HG03108 (cell line): ENCODE results near the gene CDON.
"Not testable (repeated sequence)": the region's sequence is repeated elsewhere in the genome, so short reads cannot be mapped to it uniquely, and the experiment has no call there.

Source experiments
- ATAC-seq: cut with Tn5 transposase; IDR thresholded peaks from one replicate; pipeline ENCODE4 v1.9.1; 2021; ENCODE audit warnings: moderate library complexity; ENCODE audit not compliant: unreplicated experiment

CDON gene

DNA sequence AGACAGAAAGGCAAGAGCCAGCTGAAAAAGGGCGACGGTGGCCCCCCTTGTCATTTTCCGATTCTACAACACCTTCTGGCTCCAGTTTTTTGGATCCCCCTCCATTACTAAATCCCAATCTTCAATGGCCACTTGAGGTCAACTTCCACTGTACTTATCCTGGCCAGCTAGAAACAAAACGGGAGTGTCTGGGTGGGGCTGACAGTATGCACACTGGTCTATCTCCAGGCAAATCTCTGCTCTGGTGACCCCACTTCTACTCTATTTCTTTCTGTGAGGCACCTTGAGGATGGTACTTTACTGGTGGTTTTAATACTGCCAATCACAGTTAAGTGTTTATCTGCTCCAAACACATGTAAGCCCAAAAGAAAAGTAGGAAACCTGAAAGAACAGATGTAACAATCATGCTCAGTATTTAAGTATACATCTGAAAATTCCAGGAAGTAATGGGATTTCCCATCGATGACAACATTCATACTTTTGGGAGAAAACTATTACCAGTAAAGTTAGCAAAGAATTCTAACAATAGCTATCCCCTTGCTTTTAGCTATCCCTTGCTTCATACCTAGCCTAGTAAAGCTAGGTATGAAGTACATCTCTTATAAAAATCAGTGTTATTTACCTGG lies 16.0 kb downstream of the CDON start:
- ATAC-seq, result no peak

DNA sequence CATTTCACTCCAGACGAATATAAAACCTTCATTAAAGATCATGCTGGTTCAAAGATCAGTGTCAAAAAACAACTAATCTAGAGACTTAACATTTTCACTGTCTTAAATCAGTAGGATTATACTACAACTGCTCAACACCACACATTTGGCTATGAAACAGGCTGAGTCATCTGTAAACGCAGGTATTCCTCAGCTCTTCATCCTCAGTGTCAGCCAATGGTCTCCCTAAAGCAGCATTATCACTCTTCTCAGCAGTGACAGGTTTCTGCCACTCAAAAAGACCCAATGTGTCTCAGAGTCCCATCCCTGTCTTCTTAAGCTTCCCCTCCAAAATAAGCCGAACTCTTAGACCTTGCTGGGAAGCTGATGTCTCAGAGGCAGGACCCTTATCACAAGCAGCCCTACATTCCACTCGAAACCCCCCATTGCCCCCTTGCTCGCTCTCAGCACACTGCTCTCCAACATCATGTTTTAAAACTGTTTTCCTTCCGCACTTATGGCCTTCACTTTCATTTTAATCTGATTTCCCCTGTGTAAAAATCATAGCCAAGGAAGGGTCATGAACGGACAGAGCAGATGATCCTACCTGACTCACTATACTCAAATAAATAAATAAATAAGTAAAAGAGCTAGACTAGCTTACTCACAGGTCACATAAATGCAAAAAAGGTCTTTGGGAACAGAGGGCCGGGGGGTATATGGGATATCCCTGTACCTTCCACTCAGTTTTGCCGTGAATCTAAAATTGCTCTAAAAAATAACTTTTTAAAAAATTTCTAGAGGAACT lies 23.0 kb downstream of the CDON start:
- no peak for ATAC-seq

DNA sequence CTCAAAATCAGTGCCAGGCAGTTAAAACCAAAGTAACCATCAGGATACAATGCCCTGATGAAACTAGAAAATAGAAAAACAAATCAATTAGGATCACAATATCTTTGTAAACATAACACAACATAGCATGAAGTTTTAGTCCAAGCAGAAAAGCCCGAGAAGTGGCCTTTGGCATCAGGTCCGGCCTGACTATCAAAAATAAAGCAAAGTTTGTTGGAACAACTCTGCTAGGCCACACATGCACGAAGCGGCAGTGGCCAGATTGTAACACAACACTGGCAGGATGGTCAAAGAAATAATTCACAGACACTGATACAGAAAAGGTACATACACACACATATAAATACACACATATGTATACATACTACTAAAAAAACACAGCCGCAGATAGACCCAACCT lies 26.9 kb downstream of the CDON start:
- no peak for ATAC-seq

DNA sequence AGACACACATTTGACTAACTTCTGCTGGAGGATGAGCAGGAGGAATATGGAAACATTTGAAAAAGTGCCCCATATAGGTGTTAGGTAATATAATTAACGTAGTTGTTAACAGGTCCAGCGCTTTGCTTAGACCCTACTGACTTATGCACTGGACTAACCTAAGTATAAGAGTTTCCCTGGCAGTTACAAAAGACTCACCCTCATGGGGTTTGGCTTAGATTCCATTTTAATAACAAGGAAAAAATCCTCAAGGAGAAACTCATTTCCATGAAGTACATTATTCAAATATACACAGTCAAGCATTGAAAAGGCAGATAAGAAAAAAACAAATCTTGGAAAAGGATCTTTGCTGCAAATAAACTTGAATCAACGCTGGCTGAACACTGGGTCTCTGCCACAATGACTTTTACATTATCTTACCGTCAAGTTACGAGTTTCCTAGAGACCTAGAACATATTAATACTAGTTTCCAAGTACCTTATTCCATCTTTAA lies 27.7 kb downstream of the CDON start:
- no peak for ATAC-seq

DNA sequence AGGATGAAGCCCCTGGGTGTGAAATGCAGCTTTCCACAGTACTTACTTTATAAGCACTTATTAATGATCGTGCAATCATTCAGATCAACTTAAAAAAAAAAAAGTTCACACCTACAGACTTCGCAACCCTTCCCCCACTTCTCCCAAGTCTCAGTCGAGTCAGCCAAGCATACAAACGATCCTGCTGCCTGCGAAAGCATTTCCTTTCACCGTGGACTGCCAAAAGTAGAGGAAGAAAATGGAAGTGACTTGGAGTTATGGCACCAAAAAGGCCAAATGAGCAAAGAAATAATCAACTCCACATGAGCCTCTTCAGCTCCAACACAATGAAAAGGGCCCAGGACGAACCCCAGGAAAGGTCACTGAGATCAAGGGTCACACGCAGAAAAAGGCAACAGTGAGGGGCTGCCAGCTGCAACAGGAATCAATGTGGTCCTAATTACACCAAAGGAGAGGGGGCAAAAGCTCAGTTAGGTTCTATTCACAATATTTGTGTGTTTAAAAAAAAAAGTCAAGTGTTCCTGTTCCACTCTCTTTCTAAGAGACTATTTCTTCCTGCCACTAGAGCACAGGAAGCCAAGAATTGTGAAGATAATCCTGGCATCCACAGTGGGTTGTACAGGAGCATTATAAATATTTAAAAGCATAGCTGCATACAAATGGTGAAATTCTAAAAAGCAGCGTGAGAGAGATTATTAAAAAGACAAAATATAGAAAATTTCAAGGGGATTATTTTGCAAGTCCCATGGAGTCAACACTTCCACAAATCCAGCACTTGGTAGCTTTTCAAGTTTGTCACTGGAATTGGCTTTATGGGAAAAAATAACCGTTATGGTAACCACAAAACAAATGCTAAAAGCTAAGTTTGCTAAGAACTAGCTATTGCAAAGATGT lies 28.4 kb downstream of the CDON start:
- no peak for ATAC-seq

DNA sequence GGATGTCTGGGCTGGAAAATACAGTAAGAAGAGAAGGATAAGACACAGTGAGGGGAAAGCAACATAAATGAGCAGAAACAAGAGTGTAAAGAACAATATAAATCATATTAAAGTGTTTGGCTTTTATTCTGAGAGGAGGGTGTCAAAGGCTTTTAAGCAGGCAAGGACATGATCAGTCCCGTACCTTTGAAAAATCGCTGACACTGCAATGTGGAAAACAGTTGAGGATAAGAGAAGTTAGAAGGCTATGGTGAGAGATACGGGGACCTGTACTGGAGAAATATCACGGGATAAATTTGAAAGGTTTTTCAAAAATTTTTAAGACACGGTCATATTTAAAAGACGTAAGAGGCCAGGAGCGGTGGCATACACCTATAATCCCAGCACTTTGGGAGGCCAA lies 30.3 kb downstream of the CDON start:
- ATAC-seq, result no peak

DNA sequence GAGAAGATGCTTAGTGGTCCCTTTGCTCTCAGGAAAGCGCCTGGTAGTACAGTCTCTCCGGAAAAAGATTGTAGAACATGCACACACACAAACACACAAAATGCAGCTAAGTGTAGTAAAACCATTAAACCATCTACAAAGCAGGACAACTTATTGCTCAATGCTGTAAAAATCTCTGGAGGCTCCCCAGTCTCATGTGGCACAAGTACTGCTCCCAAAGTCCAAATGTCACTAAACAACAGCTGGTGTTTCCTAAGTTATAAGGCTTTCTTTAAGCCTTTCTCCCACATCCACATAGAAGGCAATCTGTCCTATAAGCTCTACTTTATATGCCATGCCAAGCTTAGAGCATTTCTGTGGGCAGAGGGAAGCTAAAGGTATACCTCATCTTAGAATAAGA lies 32.9 kb downstream of the CDON start:
- no peak for ATAC-seq

DNA sequence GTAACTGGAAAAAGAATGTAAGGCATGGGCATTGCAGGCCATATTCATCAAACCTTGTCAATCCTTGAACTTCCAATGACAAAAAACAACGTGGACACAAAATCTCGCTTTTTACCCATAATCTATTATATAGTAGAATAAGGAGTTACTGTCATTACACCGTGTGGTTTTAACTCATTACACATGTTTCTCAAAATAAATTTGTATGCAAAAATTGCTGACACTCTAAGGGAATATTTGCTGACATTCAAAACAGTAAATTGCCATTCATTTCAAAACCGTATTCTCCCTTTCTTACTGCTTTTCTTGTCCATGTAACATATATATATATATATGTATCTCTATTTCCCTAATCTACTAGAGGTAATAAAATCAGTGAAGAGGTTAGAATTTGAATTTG lies 33.4 kb downstream of the CDON start:
- no peak for ATAC-seq

DNA sequence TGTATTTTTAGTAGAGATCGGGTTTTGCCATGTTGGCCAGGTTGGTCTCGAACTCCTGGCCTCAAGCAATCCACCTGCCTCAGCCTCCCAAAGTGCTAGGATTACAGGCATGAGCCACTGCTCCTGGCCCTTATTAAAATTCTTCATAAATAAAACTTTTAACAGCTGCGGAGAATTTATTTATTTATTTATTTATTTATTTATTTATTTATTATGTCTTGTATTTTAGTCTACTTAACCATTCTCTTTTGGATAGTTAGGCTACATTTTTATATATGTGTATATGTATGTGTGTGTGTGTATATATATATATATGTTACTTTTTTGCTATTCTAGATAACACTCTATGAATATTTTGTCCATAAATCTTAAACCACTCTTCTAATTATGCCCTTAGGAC lies 34.1 kb downstream of the CDON start:
- ATAC-seq, result not testable (repeated sequence)

DNA sequence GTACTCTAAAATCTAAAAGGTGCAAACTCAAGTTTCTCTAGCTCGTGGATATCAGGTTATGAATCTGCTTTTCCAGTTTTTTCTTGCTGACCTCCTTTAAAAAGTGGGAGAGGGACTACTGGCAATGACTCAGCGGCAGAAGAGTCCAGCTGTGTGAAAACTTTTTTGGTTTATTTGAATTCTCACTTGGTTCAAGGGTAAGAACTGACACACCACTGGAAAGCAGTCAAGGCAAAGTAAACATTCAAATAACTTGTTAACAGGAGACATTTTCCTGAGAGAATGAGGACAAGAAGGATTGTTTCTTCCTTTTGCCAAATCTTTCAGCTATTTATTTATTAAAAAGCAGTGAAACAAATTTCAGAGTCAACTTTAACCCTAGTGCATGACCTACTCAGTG lies 36.1 kb downstream of the CDON start:
- ATAC-seq, result no peak

DNA sequence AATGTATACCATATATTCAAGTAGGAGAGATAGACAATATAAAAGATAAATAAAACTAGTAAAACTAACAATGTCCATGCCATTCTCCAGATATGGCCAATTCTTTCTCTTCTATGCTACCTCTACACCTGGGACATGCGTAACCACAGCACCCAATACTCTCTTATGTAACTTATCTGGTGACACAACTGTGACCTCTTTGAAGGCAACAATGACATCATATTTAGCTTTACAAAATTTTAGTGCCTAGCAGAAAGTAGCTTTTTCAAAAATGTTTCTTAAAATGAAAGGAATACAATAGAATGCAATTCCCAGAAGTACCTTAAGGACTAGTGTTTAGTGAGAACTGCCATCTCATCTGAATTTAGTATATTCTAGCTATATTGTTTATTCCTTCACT lies 36.8 kb downstream of the CDON start:
- ATAC-seq, result no peak

DNA sequence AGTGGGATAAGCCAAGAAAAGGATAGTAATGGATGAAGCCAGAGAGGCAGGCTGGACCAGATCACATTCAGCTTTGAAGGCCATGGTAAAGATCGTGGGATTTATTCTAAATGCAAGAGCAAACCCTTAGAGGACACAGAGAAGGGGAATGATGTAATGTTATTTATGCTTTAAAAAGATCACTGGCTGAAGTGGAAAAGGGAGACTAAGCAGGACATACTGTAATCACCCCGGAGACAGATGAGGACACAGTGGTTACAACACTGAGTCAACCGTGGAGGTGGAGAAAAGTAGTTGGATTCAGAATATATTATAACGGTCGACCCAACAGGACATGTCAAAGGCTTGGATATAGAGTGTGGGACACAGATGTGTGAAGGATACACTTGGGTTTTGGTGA lies 38.5 kb downstream of the CDON start:
- no peak for ATAC-seq

DNA sequence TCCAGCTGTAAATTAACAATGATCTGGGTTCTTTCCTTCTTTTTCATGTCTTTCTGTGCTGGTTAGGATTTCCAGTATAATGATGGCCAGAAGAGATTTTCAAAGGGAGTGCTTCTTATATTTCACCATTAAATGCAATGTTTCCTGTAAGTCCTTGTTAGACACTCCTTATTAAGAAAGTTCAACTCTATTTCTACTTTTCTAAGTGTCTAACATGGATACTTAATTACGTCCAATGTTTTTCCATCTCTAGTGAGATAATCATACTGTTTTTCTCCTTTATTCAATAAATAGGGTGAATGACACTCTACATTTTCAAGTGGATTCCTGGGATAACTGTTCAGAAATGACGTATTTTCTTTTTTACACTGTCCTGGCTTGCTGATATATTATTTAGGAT lies 49.8 kb downstream of the CDON start:
- ATAC-seq, result no peak

DNA sequence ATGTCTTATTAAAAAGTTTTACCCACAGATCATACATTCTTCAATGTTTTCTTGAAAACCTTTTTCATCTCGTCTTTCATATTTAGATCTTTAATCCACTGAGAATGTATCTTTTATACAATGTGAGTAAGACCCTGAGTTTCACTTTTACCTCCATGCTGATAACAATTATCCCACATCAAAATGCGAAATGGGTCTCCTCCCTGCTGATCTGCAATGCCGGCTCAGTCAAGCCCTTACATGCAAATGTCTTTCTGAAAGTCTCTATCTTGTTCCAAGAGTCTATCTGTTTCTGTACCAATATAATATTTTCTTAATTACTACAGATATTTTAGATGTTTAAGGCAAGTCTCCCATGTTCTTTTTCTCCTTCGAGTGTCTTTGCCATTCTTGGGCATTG lies 50.9 kb downstream of the CDON start:
- ATAC-seq, result no peak

DNA sequence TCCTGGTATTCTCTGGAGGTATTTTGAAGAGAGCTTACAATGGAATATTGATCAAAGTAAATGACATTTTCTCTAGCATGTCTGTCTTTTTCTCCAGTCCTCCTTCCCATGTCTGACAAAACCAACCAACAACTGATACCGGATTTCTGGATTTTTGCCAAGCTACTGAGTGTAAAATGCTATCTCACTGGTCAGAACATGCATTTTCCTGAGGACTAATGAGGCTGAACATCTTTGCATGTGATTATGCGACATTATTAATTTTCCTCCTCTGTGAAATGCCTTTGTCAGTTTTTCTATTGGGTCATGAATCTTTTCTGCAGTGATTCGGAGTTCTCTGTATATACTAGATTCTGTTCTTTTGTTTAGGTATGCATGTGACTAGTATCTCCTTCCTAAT lies 51.4 kb downstream of the CDON start:
- no peak for ATAC-seq

DNA sequence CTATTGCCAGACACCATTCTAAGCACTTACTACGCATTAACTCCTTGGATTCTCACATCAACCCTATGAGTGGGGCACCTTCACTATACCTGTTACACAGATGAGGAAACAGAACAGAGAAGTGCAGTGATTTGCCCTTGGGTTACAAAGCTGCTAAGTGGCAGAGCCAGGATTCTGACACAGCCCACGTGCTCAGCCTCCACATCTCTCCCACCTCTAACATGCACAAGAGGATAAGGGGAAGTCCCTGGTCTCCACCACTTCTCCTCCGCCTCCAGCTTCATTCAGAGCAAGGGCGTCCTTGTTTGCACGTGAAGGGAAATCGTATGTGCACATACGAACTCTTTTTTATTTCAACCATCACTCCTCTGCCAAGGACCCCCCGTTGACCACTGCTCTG lies 53.7 kb downstream of the CDON start:
- ATAC-seq, result no peak

DNA sequence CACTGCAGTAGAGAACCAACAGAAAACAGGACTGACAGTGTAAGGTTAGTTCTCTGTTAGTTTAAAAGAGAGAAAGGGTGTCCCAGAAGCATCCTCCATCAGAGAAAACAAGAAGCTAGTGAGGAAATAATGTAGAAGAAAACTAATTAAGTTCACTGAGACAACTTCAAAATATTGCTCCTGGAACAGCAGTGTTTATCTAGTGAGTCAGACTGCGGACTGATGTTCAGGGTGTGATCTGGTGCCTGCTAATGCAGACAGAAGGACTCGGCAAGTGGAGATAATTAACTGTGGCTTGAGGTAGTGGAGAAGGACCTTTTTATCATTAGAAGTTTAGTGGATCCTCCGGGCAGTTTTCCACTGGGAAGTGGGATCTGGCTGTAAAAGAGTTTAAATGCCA lies 55.4 kb downstream of the CDON start:
- ATAC-seq, result no peak

DNA sequence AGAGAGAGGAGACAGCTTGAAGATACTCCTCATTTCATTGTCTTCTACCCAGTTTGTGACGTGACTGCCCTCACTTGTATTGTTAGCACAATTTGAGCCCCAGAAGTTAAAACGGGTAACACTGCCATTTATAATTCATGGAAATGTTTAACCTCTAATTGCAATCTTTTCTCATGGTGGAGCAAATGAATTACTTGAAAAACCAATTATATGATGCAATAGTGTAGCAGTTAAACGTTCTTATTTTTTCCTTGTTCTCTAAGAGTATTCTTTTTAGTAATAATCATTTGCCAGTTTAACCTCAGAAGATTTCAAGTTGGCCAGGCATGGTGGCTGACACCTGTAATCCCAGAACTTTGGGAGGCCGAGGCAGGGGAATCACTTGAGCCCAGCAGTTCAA lies 56.6 kb downstream of the CDON start:
- no peak for ATAC-seq

DNA sequence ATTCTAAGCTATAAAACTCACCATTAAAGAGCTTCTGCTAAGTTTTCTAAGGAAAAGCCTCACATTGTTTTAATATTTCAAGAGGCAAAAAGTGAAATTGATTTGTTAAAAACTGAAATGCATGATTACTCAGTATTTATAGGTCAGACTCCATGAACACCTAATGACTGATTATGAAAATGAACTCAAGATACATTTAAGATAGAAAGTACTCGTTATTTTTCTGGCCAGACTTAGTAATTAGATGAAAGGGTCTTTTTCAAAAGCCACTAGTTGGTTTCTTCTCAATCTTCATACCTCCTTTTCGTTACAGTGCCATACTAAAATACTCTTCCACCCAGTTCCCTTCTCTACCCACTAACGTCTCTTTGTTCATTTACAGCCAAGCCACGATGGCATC lies 60.5 kb downstream of the CDON start:
- ATAC-seq, result no peak

DNA sequence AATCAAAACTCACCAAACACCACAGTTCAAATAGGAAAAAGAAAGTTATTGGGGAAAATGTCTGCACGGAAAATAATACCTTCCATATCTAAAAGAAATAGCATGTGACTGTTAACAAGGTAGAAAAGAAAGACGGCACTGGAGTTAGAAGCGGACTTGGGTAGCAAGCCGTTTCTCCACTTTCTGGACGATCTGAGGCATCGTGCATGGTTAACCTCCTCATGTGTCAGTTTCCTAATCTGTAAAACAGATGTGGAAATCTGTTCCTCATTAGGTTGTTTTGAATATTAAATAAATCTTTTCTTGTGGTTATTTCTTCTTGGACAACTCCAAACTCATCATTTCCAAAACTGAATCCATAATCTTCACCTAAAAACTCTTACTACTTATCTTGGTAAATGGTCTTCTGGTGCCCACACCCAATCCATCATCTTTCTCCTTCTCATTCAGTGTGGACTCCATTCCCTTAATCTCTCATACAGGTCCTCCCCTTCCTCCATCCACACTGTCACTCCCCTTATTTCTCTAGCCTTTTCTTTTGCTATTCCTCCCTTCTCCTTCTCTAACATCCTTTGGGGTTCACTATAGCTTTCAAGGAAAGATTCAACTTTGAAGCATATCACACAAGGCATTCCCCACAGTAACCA lies 63.3 kb downstream of the CDON start:
- ATAC-seq, result no peak

DNA sequence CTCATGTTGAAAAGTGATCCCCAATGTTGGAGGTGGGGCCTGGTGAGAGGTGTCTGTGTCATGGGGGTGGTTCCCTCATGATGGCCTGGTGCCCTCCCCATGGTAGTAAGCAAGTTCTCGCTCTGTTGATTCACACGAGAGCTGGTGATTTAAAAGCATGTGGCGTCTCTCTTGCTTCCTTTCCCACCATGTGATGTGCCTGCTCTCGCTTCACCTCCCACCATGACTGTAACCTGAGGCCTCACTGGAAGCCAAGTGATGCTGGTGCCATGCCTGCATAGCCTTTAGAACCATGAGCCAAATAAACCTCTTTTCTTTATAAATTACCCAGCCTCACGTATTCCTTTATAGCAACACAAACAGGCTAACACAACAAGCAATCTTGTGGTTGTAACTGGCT lies 64.4 kb downstream of the CDON start:
- no peak for ATAC-seq
